Measurements from ENCODE around the gene GYS1. TPM values are rescaled to one million over a fixed set of nuclear protein-coding genes. Genes with fewer than 3 reads are reported as not detected.

Gene GYS1
- total RNA-seq, 4 donors from 2014 or later = 15.1 to 86.3 (median 34.5) TPM

GRCh38 chr19:48940902-48941301 lies 52.2 kb downstream of the GYS1 start:
- no peak for TF ChIP-seq CTCF (IDR thresholded peaks at IDR 0.05; ENCODE audit: low read depth)

- TF ChIP-seq CTCF (IDR thresholded peaks at IDR 0.05; ENCODE audit: low read depth) = no peak
Measured at GRCh38 chr19:48938256-48938655, 54.9 kb downstream of the GYS1 start.

- TF ChIP-seq CTCF (IDR thresholded peaks at IDR 0.05; ENCODE audit: low read depth) = no peak
Measured at GRCh38 chr19:48935864-48936263, 57.2 kb downstream of the GYS1 start.

GRCh38 chr19:48934837-48935236 lies 58.3 kb downstream of the GYS1 start:
- TF ChIP-seq CTCF (IDR thresholded peaks at IDR 0.05; ENCODE audit: low read depth) = no peak

- no peak for TF ChIP-seq CTCF (IDR thresholded peaks at IDR 0.05; ENCODE audit: low read depth)
Measured at GRCh38 chr19:48933382-48933932, 59.7 kb downstream of the GYS1 start, which contains the start of gene DHDH. Gene DHDH (plus strand): TSS chr19:48933699. CDS start chr19:48933722, 23 bp downstream.

- TF ChIP-seq CTCF (IDR thresholded peaks at IDR 0.05; ENCODE audit: low read depth) = no peak
Measured at GRCh38 chr19:48928164-48929025, 64.7 kb downstream of the GYS1 start.

GRCh38 chr19:48926909-48927308 lies 66.2 kb downstream of the GYS1 start:
- TF ChIP-seq CTCF (IDR thresholded peaks at IDR 0.05; ENCODE audit: low read depth) = no peak
